Measurements from ENCODE around the gene SYNGR1. TPM values are rescaled to one million over a fixed set of nuclear protein-coding genes. Genes with fewer than 3 reads are reported as not detected.
A peak's percentile ranks its signal among the peaks of the same experiment; 100 is the strongest.

The SYNGR1 gene, protein sequence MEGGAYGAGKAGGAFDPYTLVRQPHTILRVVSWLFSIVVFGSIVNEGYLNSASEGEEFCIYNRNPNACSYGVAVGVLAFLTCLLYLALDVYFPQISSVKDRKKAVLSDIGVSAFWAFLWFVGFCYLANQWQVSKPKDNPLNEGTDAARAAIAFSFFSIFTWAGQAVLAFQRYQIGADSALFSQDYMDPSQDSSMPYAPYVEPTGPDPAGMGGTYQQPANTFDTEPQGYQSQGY
- polyA plus RNA-seq (2013, experiment 1 of 2), result 22.3 TPM
- 22.9 TPM for polyA plus RNA-seq (2013, experiment 2 of 2)

DNA sequence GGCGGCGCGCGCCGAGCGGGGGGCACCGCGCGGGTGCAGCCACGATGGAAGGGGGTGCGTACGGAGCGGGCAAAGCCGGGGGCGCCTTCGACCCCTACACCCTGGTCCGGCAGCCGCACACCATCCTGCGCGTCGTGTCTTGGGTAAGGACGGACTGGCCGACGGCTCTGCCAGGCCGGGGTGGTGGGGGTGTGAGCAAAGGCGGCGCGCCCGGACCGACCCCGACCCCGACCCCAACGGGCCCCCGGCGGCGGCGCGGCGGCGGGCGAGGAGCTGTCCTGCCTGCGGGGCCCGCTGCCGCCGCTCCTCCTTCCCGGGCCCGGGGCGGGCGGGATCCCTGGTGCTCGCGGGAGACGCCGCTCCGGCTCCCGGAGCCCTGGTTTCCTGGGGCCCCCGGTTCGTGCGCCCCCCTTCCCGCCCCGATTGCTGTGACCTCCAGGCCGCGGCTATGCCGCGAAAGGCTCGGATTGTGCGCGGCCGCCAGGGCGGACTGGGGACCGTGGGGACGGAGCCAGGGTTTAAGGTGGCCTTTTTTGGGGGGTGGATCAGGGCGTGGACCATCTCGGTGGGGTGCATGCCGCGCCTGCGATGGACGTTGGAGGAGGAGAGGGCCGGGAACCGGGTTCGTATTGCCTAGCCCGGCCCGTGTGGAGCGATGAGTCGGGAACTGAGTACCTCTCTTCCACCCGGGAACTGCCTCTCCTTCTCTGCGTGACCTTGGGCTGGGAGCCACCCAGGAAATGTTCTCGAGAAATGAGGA lies at the start of gene SYNGR1:
Gene SYNGR1, plus strand, starts transcription at position 25 of the 760 bp plus-strand sequence. Its CDS starts 20 bp downstream, at position 45.
- Histone ChIP-seq H3K9ac (ENCODE audit: low read length) (peak within 1 kb of the TSS; percentile 82), H3K36me3 (ENCODE audit: control insufficient read depth in 1 of 2, insufficient read depth in 2 of 2, low read depth in 1 of 2, low read length in 2 of 2) (peaks cover 0 to under 1% of the 10 kb centered on the region in 2 experiments), H3K4me2 (ENCODE audit: low read length, poor library complexity, severe bottlenecking) (peak within 1 kb of the TSS; percentile 68), H3K4me1 (ENCODE audit: control insufficient read depth, insufficient read depth, low read depth, low read length) (peaks cover 35% of the 10 kb centered on the region), H3K27ac (ENCODE audit: low read length, poor library complexity, severe bottlenecking) (no peak within 1 kb of the TSS), H3K18ac (ENCODE audit: low read depth in 1 of 2, low read length in 2 of 2) (peak within 1 kb of the TSS; percentile 90 to 96), H3K4ac (ENCODE audit: low read depth in 1 of 2, low read length in 2 of 2) (peak within 1 kb of the TSS in 1 of 2 experiments; percentile 82), H3K23ac (ENCODE audit: low read length in 2 of 2) (peak within 1 kb of the TSS in 1 of 2 experiments; percentile 23), H3K79me1 (replicated peaks; ENCODE audit: low read length, poor library complexity, severe bottlenecking) (peaks cover 12% of the 10 kb centered on the region), H2BK5ac (ENCODE audit: low read depth, low read length, poor library complexity, severe bottlenecking) (no peak within 1 kb of the TSS), H3K27me3 (ENCODE audit: control insufficient read depth in 1 of 2, insufficient read depth in 1 of 2, low read length in 2 of 2) (peaks cover 0 to 4% of the 10 kb centered on the region in 2 experiments), H4K8ac (ENCODE audit: low read length) (peak within 1 kb of the TSS; percentile 82), H3K9me3 (ENCODE audit: control insufficient read depth, low read length) (no peaks in the 10 kb centered on the region), H2AK5ac (ENCODE audit: low read length, severe bottlenecking) (peak within 1 kb of the TSS; percentile 78), H2BK120ac (ENCODE audit: low read depth, low read length) (peak within 1 kb of the TSS; percentile 23), H2BK15ac (ENCODE audit: low read depth, poor library complexity, severe bottlenecking) (peak within 1 kb of the TSS; percentile 69), H3K4me3 (ENCODE audit: insufficient read depth in 1 of 2, low read depth in 1 of 2, low read length in 2 of 2) (peak within 1 kb of the TSS; percentile 84 to 94), H4K91ac (ENCODE audit: low read length) (peak within 1 kb of the TSS; percentile 75), H2AFZ (ENCODE audit: low read depth, low read length) (peak within 1 kb of the TSS; percentile 92), H2BK12ac (ENCODE audit: low read length in 2 of 2) (peak within 1 kb of the TSS; percentile 79 to 83), H3K14ac (ENCODE audit: low read length in 2 of 2) (peak within 1 kb of the TSS in 1 of 2 experiments; percentile 83)
- DNase-seq, result no peak
- 7% methylated on average over 46 of the region's 87 CpGs for WGBS

- H3K4ac ChIP-seq (ENCODE audit: low read depth in 1 of 2, low read length in 2 of 2), result peak overlapping the region; percentile 29 to 46
- H2BK12ac ChIP-seq (ENCODE audit: low read length in 2 of 2), result peak overlapping the region in 1 of 2 experiments; percentile 76
- no peak overlapping the region for H2BK15ac ChIP-seq (ENCODE audit: low read depth, poor library complexity, severe bottlenecking)
- peak overlapping the region; percentile 6 for H4K91ac ChIP-seq (ENCODE audit: low read length)
- H3K14ac ChIP-seq (ENCODE audit: low read length in 2 of 2), result peak overlapping the region in 1 of 2 experiments; percentile 49
- peak overlapping the region in 1 of 2 experiments; percentile 4 for H3K4me3 ChIP-seq (ENCODE audit: insufficient read depth in 1 of 2, low read depth in 1 of 2, low read length in 2 of 2)
- H3K79me1 ChIP-seq (replicated peaks; ENCODE audit: low read length, poor library complexity, severe bottlenecking), result no peaks in the 10 kb centered on the region
- H2AK5ac ChIP-seq (ENCODE audit: low read length, severe bottlenecking), result no peak overlapping the region
- no peaks in the 10 kb centered on the region for H3K9me3 ChIP-seq (ENCODE audit: control insufficient read depth, low read length)
- peak; percentile 43 for DNase-seq
- H3K9ac ChIP-seq (ENCODE audit: low read length), result no peak overlapping the region
- H2BK5ac ChIP-seq (ENCODE audit: low read depth, low read length, poor library complexity, severe bottlenecking), result no peak overlapping the region
- no peak overlapping the region for H3K27ac ChIP-seq (ENCODE audit: low read length, poor library complexity, severe bottlenecking)
- H2BK120ac ChIP-seq (ENCODE audit: low read depth, low read length), result no peak overlapping the region
- H3K23ac ChIP-seq (ENCODE audit: low read length in 2 of 2), result peak overlapping the region in 1 of 2 experiments; percentile 78
- H3K36me3 ChIP-seq (ENCODE audit: control insufficient read depth in 1 of 2, insufficient read depth in 2 of 2, low read depth in 1 of 2, low read length in 2 of 2), result no peaks in the 10 kb centered on the region
- H3K4me1 ChIP-seq (ENCODE audit: control insufficient read depth, insufficient read depth, low read depth, low read length), result peaks cover 38% of the 10 kb centered on the region
- peak overlapping the region; percentile 80 for H4K8ac ChIP-seq (ENCODE audit: low read length)
- peak overlapping the region in 1 of 2 experiments; percentile 74 for H3K18ac ChIP-seq (ENCODE audit: low read depth in 1 of 2, low read length in 2 of 2)
- peak overlapping the region; percentile 41 for H3K4me2 ChIP-seq (ENCODE audit: low read length, poor library complexity, severe bottlenecking)
- WGBS, result 39% methylated on average over 19 of the region's 19 CpGs
- H2AFZ ChIP-seq (ENCODE audit: low read depth, low read length), result no peak overlapping the region
- peaks cover 0 to 51% of the 10 kb centered on the region in 2 experiments for H3K27me3 ChIP-seq (ENCODE audit: control insufficient read depth in 1 of 2, insufficient read depth in 1 of 2, low read length in 2 of 2)
Measured at GRCh38 chr22:39300186-39300830, 49.5 kb upstream of the SYNGR1 start.

GRCh38 chr22:39301108-39301507 lies 48.7 kb upstream of the SYNGR1 start:
- Histone ChIP-seq H3K9ac (ENCODE audit: low read length) (no peak overlapping the region), H3K4me3 (ENCODE audit: insufficient read depth in 1 of 2, low read depth in 1 of 2, low read length in 2 of 2) (no peak overlapping the region), H2AK5ac (ENCODE audit: low read length, severe bottlenecking) (peak overlapping the region; percentile 2), H3K9me3 (ENCODE audit: control insufficient read depth, low read length) (no peaks in the 10 kb centered on the region), H2BK12ac (ENCODE audit: low read length in 2 of 2) (no peak overlapping the region), H2BK5ac (ENCODE audit: low read depth, low read length, poor library complexity, severe bottlenecking) (no peak overlapping the region), H3K4me1 (ENCODE audit: control insufficient read depth, insufficient read depth, low read depth, low read length) (peaks cover 37% of the 10 kb centered on the region), H2BK120ac (ENCODE audit: low read depth, low read length) (no peak overlapping the region), H4K8ac (ENCODE audit: low read length) (no peak overlapping the region), H2AFZ (ENCODE audit: low read depth, low read length) (no peak overlapping the region), H3K36me3 (ENCODE audit: control insufficient read depth in 1 of 2, insufficient read depth in 2 of 2, low read depth in 1 of 2, low read length in 2 of 2) (no peaks in the 10 kb centered on the region), H3K79me1 (replicated peaks; ENCODE audit: low read length, poor library complexity, severe bottlenecking) (no peaks in the 10 kb centered on the region), H3K4me2 (ENCODE audit: low read length, poor library complexity, severe bottlenecking) (no peak overlapping the region), H4K91ac (ENCODE audit: low read length) (no peak overlapping the region), H3K27ac (ENCODE audit: low read length, poor library complexity, severe bottlenecking) (no peak overlapping the region), H3K4ac (ENCODE audit: low read depth in 1 of 2, low read length in 2 of 2) (no peak overlapping the region), H3K27me3 (ENCODE audit: control insufficient read depth in 1 of 2, insufficient read depth in 1 of 2, low read length in 2 of 2) (peaks cover 0 to 48% of the 10 kb centered on the region in 2 experiments), H3K18ac (ENCODE audit: low read depth in 1 of 2, low read length in 2 of 2) (no peak overlapping the region), H2BK15ac (ENCODE audit: low read depth, poor library complexity, severe bottlenecking) (no peak overlapping the region), H3K23ac (ENCODE audit: low read length in 2 of 2) (no peak overlapping the region), H3K14ac (ENCODE audit: low read length in 2 of 2) (no peak overlapping the region)
- DNase-seq, result no peak
- 97% methylated on average over 9 of the region's 9 CpGs for WGBS
